HL-60/S4 (cell line): Measurements from ENCODE around the gene KLHL11.
"Not testable (repeated sequence)": the region's sequence is repeated elsewhere in the genome, so short reads cannot be mapped to it uniquely, and the experiment has no call there.

Experiments
- in situ Hi-C: fragments of 300-500 bp; cut with MboI; formaldehyde crosslinking; loops from 2 replicates; pipeline ENCODE4 v1.14.3; 2022; ENCODE audit warnings: low sequenced_read_pairs

Gene KLHL11

GRCh38 chr17:41888332-41888965 lies 23.2 kb upstream of the KLHL11 start:
- in situ Hi-C loops, result no loop called here

DNA sequence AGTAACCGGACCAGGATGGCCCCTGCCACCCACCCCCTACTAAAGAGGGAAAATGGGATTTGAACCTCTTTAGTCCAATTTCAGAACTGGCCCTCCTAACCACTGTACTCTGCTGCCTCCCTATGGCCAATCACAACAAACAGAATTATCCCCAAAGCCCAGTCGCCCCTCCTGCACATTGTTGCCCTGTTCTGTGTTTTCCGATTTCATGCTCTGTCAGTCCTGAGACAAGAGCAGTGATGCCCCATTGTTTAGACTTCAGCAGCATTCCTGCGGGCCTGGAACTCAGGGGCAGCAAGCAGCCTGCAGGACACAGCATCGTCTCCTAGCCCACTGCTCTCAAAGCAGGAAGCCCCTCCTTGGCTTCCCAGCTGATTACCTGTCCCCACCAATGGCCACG lies 20.5 kb upstream of the KLHL11 start:
- in situ Hi-C loops, result no loop called here

GRCh38 chr17:41882756-41883155 lies 17.5 kb upstream of the KLHL11 start:
- in situ Hi-C loops, result no loop called here

- in situ Hi-C loops, result no loop called here
Observed at GRCh38 chr17:41880130-41880529, 14.9 kb upstream of the KLHL11 start.

- in situ Hi-C loops, result not testable (repeated sequence)
Observed at GRCh38 chr17:41874293-41874670, 9.1 kb upstream of the KLHL11 start.

GRCh38 chr17:41873559-41874292 lies 8.5 kb upstream of the KLHL11 start:
- in situ Hi-C loops, result no loop called here

DNA sequence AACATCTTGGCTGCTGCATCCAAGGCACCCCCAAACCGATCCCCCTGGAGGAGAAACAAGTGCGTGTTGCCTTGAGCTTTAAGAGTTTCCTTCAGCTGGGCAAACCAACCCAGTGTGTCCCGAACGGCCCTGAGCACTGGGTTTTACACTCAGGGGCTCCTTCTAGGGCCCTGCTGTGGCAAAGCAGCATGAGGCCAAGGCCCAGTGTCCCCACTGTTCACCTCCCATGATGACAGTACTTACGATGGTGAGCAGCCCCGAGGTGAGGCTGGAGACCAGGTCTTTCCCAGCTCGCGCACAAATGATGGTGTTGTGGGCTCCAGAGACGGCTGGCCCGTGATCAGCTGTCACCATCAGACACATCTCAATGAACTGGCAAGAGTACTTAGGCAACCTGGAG lies 6.6 kb upstream of the KLHL11 start:
- in situ Hi-C loops, result no loop called here

DNA sequence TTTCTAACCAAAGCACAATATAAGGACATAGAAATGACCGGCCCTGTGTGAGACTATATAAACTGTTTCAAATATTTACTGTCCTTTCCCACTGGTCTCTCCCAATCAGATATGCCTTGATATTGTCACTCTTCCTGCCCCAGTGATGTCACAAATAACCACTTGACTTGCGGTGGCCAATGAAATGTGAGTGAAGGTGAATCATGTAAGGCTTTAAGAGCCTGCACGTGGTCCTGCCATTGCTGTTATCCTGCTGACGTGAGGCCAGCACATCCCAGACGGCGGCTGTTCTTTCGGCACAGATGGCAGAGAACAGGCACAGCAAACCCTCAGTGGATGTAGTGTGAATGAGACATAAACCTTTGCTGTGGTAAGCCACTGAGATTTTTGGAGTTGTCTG lies 5.4 kb upstream of the KLHL11 start:
- in situ Hi-C loops, result no loop called here

GRCh38 chr17:41870097-41870496 lies 4.9 kb upstream of the KLHL11 start:
- in situ Hi-C loops, result no loop called here

DNA sequence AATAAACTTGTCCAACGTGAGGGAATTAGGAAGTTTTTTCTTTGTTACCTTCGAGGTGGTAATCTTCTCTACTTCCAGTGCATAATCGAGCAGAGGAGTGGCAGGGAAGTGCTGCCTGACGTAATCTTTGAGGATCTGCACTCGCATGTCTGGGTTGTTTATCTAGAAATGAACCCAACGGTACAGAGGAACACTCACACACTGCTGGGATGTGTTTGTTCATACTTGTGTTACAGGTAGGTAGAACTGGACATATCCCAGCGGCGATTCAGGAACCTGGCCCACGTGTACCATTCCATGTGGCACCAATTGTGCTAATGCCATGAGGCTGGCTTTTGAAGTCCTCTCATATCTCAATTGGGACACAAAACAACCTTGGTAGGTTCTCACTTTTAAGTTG lies 4.2 kb upstream of the KLHL11 start:
- in situ Hi-C loops, result no loop called here

DNA sequence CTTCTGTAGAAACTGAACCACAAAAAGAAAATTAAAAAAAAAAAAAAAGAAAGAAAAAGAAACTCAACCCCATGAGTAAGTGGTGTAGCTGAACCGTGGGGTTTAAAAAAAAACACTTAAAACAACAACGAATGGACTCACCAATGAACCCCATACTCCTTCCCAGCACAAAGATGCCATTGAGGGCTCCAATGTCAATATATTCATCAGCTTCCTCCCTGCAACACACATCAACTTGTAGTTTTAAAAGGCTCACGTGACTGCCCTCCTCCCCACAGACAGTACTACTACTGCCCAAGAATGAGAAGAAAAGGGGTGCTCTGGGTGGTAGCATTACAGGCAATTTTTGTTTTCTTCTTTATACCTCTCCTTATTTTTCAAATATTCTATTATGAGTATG lies 3.3 kb upstream of the KLHL11 start:
- in situ Hi-C loops, result no loop called here

- in situ Hi-C loops, result no loop called here
Observed at GRCh38 chr17:41865596-41865893, 322 bp upstream of the KLHL11 start.

DNA sequence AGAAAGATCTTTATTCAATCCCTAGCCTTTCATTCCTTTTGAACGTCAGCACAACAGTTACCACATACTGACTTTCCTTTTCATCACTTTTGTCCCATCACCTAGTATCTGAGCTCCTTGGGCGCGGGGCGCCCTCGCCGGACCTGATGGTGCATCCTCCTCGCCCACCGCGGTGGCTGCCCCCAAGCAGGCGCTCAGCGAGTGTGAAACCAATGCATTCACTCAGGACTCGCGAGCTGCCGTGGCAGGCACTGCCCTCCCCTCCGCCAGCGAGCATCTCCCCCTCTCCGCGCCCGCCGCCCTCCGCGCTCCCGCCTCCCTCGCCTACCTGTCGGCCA lies 756 bp downstream of the KLHL11 start:
- in situ Hi-C loops, result no loop called here

DNA sequence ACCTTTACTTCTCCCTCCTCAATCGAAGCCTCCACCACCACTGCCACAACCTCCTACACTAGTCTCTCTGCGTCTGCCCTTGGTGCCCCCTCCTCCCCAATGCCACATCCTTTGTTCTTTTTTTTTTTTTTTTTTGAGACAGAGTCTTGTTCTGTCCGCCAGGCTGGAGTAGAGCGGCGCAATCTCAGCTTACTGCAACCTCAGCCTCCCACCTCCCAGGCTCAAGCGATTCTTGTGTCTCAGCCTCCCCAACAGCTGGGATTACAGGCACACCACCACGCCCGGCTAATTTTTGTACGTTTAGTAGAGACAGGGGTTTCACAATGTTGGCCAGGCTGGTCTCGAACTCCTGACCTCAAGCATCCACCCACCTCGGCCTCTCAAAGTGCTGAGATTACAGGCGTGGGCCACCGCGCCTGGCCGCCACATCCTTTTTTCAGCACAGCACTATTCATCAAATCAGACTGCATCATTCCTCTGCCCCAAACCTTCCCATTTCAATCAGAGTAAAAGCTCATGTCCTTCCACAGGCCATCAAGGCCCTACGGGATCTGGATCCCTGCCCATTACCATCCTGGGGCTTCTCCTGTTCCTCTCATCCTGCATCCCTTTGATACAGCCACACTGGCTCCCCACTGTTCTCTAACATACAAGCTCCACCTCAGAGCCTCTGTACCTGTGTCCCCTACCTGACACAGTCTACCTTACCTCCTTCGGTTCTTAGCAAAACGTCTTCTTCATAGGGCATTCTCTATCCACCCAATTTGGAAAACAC lies 2.0 kb downstream of the KLHL11 start:
- in situ Hi-C loops, result no loop called here

GRCh38 chr17:41860254-41860931 lies 4.8 kb downstream of the KLHL11 start:
- in situ Hi-C loops, result no loop called here

- in situ Hi-C loops, result not testable (repeated sequence)
Observed at GRCh38 chr17:41851382-41851781, 13.8 kb downstream of the KLHL11 start.

DNA sequence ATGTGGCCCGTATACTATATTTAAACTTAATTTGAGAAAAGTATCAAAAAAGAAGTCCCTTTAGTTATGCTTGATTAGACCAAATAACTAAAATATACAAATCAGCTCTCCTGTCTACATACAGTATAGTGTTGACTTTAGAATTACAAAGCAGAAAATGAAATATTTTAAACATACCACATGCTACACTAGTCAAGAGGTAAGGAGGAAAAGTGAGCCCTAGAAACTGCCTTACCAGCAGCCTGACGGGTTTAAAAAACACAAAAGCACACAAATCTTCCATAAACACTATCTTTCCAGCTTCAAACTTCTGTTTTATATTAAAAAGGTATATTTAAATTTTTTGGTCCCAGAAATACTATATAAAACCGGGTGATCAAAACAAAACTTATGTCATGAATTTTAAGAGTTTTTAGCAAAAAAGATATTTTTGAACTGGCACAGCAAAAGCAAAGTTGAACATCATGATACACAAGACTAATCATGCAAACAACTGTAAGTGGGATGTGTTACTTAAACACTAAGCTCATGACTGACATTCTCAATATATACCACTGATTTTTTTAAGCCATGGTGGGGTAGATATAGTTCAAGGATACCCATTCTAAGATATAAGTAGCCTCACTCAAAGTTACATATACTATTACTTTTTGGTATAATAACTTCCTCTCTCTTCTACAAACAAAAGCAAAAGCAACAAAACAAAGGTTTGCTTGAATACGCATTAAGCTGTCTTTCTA lies 15.8 kb downstream of the KLHL11 start:
- in situ Hi-C loops, result no loop called here

- in situ Hi-C loops, result no loop called here
Observed at GRCh38 chr17:41848788-41849187, 16.4 kb downstream of the KLHL11 start.

GRCh38 chr17:41844971-41845370 lies 20.3 kb downstream of the KLHL11 start:
- in situ Hi-C loops, result no loop called here

DNA sequence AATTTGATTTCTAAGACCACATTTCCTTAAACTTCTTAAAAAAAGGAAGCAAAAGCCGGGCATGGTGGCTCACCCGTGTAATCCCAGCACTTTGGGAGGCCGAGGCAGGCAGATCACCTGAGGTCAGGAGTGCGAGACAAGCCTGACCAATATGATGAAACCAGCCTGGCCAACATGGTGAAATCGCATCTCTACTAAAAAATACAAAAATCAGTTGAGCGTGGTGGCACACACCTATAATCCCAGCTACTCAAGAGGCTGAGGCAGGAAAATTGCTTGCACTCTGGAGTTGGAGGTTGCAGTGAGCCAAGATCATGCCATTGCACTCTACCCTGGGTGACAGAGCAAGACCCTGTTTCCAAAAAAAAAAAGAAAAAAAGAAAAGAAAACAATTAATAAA lies 24.4 kb downstream of the KLHL11 start:
- in situ Hi-C loops, result not testable (repeated sequence)

DNA sequence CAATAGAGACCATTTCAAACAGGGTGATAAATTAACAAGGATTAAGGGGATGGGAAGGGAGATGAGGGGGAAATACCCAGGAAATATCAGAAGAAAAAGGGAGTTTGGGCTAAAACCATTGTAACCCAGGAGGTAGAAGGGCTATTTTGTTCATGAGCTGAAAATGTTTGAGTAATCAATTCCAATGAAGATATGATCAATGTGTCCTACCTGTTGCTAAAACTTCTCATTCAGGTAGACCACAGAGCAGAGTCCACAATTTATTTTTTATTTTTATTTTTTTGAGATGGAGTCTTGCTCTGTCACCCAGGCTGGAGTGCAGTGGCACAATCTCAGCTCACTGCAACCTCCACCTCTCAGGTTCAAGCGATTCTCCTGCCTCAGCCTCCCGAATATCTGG lies 25.8 kb downstream of the KLHL11 start:
- in situ Hi-C loops, result not testable (repeated sequence)
